DMS114 treated with DMSO at 0.1 percent for 48 hours (cell line): ENCODE measurements around the gene ADK.

Experiments used
- DNase-seq: peaks from one replicate; lab custom pipeline; 2025; ENCODE audit not compliant: unreplicated experiment; lab: John Stamatoyannopoulos, UW

ADK gene

GRCh38 chr10:74643596-74643975 lies 492.6 kb downstream of the ADK start:
- no peak for DNase-seq

- no peak for DNase-seq
These were observed 493.7 kb downstream of the ADK start for GRCh38 chr10:74644738-74645137.

GRCh38 chr10:74645692-74646091 lies 494.7 kb downstream of the ADK start:
- DNase-seq, result no peak

GRCh38 chr10:74650613-74651012 lies 499.6 kb downstream of the ADK start:
- no peak for DNase-seq

DNA sequence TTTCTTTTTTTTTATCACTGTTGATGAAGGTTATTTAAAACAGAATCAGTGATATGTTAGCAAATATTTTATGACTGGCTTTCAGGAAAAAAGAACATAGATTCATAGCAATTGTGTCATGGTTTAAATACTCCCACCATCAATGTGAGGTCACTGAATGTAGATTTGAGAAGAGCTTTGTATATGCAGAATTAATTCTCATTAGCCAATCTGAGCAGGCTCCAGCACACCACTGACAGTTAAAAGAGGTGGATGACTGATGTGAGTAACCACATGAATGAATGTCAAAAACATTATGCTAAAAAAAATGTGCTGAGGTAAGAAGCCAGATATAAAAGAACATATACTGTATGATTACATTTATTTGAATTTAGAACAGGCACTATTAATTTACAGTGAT lies 500.5 kb downstream of the ADK start:
- no peak for DNase-seq

GRCh38 chr10:74652664-74653063 lies 501.6 kb downstream of the ADK start:
- DNase-seq, result no peak

GRCh38 chr10:74658511-74658910 lies 507.5 kb downstream of the ADK start:
- no peak for DNase-seq

- DNase-seq, result no peak
These were observed 511.6 kb downstream of the ADK start for GRCh38 chr10:74662635-74663034.

- no peak for DNase-seq
These were observed 518.2 kb downstream of the ADK start for GRCh38 chr10:74669210-74669609.

DNA sequence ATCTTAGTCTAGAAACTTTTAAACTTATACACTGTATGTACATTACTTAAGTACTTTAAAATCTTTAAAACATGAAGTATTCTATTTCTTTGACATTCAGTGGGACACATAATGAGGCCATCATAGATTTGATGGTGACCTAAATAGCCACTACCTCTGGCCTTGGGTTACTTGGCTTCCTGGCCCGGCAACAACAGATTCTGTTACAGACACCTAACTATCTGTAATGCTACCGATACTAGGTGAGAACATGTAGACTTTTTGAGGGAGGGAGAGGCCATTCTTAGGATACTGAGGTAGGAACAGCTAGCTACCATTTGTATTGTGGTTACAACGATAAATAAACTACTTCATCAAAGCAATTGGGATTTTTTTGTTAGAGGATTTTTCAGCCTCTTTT lies 520.7 kb downstream of the ADK start:
- no peak for DNase-seq

- DNase-seq, result no peak
These were observed 521.6 kb downstream of the ADK start for GRCh38 chr10:74672430-74673165.

GRCh38 chr10:74674927-74675326 lies 523.9 kb downstream of the ADK start:
- DNase-seq, result no peak

- DNase-seq, result no peak
These were observed 524.5 kb downstream of the ADK start for GRCh38 chr10:74675484-74675883.

DNA sequence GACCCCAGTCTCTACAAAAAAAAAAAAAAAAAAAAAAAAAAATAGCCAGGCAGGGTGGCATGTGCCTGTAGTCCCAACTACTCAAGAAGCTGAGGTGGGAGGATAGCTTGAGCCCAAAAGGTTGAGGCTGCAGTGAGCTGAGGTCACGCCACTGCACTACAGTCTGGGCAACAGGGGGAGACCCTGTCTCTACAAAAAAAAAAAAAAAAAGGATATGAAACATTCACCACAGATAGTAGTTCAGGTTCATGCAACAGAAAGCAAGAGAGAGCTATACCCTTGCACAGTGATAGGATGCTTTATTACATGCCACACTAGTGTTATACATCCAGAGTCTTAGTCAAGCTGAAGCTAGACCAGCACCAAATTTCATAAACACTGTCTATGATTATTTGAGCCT lies 526.9 kb downstream of the ADK start:
- DNase-seq, result no peak

DNA sequence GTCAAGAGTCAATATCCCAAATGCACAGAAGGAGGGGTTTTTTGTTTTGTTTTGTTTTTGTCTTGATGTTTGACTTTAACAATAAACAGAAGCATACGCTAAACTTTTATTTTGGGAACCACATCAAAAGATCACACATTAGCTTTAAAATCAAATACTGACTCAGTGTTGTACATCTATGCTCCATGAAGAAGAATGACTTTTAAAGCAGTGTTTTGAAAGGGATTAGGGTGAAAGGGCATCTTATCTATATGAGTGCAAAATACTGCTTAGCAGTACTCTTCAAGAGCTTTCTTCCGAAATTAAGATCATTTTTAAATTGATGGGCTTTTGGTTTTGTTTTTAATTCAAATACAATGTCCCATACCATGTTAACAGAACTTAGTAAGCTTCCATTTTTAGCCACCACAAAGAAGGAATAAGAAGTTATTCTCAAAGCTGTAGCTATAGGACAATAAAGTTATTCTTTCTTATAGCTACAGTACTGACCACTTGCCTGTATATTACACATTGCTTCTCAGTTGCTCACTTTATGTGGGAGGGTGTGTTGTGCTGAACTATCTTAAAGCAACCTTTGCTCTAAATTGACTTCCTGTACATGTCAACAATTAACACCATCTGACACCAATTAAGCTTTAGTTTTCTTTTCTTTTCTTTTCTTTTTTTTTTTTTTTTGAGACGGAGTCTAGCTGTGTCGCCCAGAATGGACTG lies 531.1 kb downstream of the ADK start:
- no peak for DNase-seq

- DNase-seq, result no peak
These were observed 532.0 kb downstream of the ADK start for GRCh38 chr10:74683067-74683466.

DNA sequence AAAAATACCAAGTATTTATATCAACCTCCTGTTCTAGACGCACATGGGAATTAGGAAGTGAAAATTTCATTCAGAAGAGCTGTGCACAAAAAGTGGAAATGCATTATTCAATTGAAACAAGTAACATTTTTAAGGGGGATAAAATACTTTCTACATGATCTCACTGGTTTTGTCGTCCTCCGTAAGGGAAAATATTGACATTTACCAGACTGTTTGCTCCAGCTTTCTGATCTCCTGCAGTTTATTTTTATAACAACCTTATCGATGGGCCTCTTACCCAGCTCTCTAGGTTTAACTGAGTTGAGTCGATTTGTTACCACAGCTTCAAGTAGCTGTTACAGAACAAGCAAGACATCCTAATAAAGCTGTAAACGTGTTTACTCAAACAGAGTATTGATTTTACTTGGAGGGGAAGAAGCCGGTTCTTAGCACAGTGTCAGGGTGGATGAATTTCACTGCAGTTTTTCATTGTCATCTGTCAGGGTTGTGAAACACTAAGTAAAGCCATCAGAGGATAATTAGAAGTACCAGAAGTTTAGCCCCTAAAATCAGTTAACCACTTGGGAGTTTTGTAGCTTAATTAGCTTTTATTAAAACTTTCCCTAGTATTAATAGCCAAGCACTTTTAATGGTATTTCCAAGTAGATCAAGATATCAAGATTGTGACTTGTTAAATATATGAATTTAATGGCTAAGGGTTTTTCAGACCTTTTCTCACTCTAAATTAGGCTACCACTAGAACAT lies 532.8 kb downstream of the ADK start:
- DNase-seq, result no peak

DNA sequence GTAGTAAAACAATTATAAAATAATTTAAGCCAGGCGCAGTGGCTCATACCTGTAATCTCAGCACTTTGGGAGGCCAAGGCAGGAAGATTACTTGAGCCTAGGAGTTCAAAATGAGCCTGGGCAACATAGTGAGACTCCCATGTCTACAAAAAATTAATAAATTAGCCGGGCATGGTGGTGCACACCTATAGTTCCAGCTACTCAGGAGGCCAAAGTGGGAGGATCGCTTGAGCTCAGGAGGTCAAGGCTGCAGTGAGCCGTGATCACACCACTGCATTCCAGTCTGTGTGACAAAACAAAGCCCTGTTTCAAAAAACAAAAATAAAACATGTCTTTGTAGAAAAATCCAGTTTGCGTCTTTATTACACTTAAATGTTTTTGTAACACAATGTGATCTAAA lies 533.4 kb downstream of the ADK start:
- DNase-seq, result no peak

DNA sequence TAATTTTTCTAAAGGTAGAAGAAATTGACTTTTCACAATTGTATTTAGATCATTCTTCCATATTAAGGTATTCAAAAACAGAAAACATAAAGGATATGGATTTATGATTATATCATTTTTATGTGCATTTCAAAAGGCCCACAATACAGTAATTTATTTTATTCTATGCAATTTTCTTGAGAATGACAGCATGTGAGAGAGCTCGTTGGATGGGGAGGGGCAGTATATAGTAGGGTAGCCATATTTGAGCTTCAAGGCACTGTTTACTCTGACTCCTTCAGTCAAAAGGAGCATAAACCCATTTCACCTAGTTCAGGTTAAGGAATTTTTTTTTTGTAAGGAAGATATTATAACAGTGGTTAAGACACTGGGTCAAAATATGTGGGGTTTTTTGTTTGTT lies 534.5 kb downstream of the ADK start:
- DNase-seq, result no peak

GRCh38 chr10:74690393-74690792 lies 539.4 kb downstream of the ADK start:
- no peak for DNase-seq

GRCh38 chr10:74691164-74691563 lies 540.1 kb downstream of the ADK start:
- DNase-seq, result no peak
